GM19468 (cell line): ENCODE measurements around the gene RUNDC1.
"Not testable (repeated sequence)": the region's sequence is repeated elsewhere in the genome, so short reads cannot be mapped to it uniquely, and the experiment has no call there.

Experiments
- ATAC-seq: cut with Tn5 transposase; IDR thresholded peaks from one replicate; pipeline ENCODE4 v1.9.1; 2021; ENCODE audit warnings: mild to moderate bottlenecking, moderate library complexity, moderate number of reproducible peaks; ENCODE audit not compliant: unreplicated experiment; ENCODE audit errors: extremely low read depth

The RUNDC1 gene

DNA sequence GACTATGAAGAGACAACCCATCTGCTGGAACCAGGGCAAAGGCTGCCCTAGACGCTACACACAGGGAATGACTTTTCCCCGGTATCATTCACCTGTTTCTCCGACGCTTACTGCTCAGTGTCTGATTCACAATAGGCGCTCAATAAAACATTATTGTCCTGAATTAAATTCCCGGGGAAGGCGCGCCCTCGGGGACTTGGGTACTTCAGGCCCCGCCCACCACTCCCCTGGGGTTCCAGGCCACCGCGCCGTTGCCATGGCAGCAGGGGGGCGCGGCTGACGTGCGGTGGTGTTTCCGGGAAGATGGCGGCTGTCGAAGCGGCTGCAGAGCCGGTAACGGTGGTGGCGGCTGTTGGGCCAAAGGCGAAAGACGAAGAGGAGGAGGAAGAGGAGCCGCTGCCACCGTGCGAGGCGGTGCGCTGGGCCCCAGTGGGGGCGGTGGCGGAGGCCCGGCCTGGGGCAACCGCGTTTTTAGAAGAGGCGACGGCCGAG is at the start of gene RUNDC1:
RUNDC1 (plus strand) TSS at position 292 of the 492 bp plus-strand sequence; CDS start at position 304, 12 bp downstream.
- ATAC-seq, result peak; percentile 28

DNA sequence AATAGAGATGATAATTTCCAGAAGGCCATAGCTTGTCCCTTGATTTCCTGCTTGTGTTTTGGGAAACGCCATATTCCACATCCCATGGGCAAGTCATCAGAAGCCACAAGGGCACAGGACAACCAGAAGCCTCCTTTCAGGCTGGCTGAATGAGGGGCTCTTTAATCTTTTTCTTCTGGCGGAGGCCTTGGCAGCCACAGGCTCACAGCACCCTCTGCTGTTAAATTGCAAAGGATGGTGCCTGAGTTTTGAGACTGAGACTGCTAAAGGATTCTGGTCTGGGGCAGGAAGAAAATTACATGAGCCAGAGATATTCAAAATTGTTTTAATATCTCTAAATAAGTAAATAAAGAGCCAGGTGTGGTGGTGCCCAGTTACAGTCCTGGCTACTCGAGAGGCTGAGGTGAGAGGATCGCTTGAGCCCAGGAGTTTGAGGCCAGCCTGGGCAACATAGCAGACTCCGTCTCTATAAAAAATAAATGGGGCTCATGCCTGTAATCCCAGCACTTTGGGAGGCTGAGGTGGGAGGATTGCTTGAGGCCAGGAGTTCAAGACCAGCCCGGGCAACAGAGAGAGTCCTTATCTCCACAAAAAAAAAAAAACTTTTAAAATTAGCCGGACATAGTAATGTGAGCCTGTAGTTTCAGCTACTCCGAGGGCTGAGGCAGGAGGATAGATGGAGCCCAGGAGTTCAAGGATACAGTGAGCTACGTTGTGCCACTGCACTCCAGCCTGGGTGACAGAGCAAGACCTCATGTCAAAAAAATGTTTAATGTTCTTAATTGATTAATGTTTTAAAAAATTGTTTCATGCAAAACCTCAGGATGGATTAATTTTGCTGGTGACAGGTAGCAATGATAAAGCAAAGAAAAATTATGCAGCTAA is 42.4 kb upstream of the RUNDC1 start:
- ATAC-seq, result no peak

DNA sequence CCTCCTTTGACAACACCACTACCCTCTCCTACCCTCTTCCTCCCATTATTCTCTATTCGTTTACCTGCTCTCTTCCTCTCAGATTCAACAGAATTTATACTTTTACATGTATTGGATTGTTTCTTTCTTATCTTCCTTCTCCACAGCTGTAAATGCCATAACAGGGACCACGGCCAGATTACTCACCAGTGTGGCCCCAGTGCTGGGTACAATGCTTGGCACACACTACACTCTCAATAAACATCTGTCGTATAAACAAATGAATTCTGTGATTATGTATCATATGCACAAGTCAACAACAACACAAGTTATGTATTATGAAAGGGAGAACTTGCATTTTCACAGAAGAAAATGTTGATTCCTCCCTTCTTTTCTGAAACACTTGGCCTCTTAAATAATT is 36.2 kb upstream of the RUNDC1 start:
- no peak for ATAC-seq

DNA sequence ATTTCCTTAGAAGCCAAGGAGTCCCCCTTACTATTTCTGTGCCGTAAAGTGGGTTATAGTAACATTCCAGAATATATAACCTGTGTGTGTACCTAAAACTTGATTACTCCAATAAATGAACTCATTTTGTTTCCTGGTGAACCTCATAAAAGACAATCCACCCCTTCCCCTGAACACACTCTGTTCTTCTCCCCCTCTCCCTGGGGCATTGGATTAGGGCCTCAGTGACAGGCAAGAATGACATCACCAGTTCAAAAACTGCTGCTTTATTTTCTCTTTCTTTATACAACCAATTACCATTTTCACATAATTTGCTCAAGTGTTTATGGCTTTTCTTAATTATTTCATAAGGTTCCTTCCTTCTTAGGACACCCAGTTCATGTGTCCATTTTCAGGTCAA is 33.6 kb upstream of the RUNDC1 start:
- no peak for ATAC-seq

DNA sequence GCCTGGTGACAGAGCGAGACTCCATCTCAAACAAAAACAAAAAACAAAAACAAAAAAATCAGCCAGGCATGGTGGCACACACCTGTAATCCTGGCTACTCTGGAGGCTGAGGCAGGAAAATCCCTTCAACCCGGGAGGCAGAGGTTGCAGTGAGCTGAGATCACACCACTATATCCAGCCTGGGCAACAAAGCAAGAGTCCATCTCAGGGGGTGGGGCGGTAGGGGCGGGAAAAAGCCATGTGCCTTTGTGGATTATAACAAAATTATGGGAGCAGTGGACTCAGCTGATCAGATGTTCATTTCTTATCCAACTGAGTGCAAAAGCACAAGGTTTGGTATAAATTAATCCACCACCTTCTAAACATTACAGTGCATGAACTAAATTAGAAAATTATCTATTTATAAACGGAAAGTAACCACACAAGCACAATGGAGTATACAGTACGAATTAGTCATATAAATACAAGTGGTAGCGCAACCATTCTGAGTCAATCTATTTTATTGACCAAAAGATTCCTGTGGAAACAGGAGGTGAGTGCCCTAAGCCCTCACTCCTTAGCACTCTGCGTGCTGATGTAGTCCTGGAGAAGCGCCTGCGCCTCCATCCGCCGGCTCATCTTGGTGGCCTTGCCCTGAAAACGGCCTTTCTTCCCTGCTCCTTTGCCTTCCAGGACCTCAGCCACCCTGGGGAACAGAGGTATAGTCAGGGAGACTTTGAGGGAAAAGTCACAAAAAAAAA is 30.2 kb upstream of the RUNDC1 start:
- ATAC-seq, result no peak

DNA sequence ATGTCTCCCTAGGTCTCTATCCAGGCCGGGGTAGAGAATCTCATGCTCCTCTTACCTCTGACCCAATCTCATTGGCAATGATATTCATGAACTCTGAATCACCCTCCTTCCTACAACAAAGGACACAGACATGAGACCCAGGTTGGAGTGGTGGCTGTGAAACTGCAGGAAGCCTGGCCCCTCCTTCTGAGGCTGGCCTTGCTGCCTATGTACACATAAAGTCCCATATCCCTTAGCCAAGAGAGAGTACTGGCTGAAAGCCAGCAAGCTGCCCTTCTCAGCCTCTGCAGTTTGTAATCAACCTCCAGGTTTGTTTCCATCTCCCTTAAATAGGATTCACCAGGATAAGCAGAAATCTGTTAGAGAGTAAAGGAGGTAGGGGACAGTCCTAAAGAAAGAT is 26.7 kb upstream of the RUNDC1 start:
- no peak for ATAC-seq

DNA sequence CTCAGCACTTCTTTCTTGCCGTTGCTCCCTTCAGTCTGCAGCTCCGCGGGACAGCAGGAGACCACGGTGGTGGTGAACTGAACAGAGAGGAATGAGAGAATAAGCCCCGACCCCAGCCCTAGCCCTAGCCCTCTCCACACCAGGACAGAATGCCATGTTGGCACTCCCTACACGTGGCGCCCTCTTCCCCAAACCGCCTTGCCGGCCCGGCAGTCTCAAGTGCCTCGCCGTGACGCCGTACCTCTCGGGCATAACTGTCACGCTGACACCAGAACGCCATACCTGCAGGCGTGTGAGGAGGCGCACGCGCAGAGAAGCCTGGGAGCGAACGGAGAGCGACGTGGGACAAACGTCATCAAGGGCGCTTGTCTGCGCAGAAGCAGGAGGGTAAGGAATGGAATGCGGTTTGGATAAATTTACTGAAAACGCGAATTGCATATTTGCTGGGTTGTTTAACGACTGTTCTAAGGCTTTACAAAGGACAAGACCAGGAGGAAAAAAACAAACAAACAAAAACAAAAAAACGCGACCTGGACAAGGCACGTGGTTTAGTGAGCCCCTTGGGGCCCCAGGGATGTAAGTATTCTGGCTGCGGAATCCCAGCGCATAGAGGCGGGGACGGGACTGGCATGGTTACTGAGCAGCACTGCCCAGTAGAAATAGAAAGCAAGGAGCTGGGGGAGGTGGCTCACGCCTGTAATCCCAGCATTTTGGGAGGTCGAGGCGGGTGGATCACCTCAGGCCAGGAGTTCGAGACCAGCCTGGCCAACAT is 16.0 kb upstream of the RUNDC1 start, which contains the start of gene AARSD1:
AARSD1 (minus strand) TSS at position 294 of the 772 bp plus-strand sequence; CDS start at position 280, 14 bp downstream.
- no peak for ATAC-seq

DNA sequence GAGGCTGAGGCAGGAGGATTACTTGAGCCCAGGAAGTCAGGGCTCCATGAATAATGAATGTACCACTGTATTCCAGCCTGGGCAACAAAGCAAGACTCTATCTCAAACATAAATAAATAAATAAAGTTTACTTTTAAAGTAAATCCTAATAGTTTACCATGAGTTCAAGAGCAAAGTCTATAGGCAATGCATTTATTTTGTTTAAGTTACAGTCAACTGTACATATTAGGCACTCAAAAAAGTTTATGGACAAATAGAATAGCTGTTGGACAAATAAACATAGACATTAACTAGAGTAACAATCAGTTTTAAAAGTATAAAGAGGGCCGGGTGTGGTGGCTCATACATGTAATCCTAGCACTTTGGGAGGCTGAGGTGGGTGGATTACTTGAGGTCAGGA is 12.4 kb upstream of the RUNDC1 start:
- no peak for ATAC-seq

DNA sequence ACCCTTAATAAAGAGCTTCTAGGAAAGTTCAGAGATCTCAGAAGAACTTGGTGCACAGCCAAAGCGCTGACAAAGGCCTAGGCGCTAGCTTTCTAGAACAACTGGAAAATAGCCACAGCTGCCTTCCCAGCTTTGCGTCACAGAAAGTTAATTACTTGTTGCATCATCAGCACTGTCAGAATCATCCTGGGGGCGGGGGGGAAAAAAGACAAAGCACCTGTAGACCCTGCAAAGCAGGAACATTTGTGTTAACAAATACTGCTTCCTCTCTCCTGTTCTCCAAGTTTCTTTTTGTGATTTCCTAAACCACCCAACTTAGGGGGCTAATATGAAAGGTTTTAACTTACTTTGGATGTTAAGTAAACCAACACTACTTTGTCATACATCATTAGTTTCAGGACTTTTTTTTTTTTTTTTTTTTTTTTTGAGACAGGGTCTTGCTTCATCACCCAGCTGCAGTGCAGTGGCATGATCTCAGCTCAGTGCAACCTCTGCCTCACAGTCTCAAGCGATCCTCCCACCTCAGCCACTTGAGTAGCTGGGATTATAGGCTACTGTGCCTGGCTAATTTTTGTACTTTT is 11.3 kb upstream of the RUNDC1 start:
- ATAC-seq, result no peak

DNA sequence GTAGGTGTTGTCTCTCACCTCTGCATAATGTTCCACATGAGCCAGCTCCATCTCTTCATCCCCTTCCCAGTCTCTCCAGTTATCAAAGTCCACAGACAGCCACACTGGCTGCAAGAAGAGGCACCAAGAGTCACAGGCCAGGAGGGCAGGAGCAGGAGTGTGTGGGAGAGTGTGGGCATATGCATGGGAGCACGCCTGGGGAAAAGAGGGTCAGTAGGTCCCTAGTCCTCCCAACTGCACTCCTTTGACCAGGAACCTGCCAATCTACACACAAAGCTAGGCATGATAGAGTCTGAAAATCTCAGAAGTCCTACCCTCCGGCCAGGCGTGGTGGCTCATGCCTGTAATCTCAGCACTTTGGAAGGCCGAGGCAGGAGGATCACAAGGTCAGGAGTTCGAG is 8.8 kb upstream of the RUNDC1 start:
- no peak for ATAC-seq

DNA sequence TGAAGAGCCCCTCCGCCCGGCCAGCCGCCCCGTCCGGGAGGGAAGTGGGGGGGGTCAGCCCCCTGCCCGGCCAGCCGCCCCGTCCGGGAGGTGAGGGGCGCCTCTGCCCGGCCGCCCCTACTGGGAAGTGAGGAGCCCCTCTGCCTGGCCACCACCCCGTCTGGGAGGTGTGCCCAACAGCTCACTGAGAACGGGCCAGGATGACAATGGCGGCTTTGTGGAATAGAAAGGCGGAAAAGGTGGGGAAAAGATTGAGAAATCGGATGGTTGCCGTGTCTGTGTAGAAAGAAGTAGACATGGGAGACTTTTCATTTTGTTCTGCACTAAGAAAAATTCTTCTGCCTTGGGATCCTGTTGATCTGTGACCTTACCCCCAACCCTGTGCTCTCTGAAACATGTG is 7.0 kb upstream of the RUNDC1 start:
- ATAC-seq, result not testable (repeated sequence)

DNA sequence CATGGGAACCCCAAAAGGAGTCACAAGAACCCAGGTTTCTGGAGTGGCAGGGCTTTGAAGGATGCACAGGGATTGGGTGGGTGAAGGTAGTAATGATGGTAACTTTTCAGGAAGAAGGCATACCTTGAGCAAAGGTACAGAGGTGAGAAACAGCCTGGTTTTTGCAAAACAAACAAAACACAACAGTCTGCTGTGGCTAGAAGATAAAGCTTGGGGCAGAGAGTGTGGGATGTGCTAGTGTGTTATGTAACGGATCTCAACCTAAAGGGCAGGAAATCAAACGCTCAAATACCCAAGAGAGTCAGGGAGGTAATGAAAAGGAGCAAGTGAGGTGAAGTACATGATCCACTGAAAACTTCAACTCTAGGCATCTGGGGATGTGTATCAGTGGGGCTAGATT is 5.1 kb upstream of the RUNDC1 start:
- ATAC-seq, result no peak

DNA sequence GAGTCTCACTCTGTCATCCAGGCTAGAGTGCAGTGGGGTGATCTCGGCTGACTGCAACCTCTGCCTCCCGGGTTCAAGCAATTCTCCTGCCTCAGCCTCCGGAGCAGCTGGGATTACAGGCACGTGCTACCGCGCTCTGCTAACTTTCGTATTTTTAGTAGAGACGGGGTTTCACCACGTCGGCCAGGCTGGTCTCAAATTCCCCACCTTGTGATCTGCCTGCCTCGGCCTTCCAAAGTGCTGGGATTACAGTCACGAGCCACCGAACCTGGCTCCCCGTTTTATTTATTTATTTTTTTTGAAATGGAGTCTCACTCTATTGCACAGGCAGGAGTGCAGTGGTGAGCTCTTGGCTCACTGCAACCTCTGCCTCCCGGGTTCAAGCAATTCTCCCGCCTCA is 4.7 kb upstream of the RUNDC1 start:
- ATAC-seq, result not testable (repeated sequence)

DNA sequence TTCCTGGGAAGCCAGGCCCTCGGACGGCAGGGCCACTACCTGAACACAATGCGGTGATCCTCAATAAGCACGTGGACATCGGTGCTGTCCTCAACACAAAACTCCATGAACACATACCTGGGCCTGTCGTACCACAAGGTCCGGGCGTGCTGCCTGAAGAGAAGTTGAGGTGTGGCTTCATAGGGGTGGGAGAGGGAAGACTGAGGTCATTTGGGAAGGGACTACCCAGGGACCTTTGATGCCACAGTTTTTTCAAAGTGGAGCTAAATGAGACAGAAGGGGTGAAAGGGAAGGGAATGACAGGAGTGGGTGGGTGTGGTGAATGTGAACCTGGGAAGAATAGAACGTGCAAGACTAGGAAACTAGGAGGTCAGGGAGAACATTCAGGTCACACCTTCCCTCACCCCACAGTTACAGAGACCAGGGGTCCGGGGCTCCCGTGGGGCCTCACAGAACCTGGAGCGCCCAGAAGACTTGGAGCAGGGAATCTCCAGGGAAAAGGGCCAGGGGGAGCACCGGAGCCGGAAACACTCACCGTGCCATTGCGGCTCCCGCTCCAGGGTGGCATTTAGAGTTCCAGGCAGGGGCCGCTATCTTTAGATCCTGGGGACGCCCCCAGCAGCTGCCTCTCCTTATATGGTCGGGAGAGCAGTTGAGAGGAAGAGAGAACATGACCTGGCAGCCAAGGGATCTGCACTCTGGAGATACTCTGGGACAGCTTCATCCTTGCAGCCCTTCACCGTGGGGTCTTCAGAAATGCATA is 673 bp upstream of the RUNDC1 start, which contains the start of gene PTGES3L:
PTGES3L (minus strand) TSS at position 570 of the 763 bp plus-strand sequence; CDS start at position 543, 27 bp downstream.
- no peak for ATAC-seq

DNA sequence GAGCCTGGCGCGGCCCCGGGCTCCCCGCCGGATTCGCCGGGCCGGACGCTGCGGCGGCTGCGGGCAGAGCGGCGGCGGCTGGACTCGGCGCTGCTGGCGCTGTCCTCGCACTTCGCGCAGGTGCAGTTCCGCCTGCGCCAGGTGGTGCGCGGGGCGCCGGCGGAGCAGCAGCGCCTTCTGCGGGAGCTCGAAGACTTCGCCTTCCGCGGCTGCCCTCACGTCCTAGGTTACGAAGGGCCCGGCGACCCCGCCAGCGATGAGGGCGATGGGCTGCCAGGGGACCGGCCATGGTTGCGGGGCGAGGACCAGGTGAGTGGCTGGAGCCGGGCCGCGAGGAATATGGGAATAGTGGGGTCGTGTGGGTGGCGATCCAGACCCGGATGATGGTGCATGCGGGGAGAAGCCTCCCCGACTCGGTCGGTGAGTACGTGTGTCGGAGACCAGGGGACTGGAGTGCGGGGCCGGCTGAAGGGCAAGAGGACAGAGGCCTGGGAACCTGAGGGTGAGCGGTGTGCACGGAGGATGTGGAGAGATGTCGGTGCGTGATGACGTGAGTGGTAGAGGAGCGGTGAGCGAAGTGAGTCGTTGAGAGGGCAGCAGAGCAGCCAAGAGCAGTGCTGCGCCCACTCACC is 517 bp downstream of the RUNDC1 start:
- ATAC-seq, result no peak

DNA sequence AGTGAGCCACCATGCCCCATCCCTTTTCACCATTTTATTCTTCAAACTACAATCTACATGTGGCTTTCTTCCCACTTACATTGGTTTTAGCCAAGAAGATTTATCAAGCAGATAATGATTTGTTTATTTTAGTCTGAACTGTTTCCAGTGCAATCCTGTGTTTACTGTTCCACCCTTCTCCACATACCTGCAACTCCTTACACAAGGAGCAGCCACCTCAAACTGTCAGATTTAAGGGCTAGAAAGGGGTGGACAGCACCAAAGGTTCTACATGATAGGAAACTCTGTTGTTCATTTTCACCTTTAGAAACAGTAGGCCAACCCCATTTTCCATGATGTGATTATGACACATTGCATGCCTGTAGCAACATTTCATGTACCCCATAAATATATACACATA is 1.9 kb downstream of the RUNDC1 start:
- ATAC-seq, result no peak

DNA sequence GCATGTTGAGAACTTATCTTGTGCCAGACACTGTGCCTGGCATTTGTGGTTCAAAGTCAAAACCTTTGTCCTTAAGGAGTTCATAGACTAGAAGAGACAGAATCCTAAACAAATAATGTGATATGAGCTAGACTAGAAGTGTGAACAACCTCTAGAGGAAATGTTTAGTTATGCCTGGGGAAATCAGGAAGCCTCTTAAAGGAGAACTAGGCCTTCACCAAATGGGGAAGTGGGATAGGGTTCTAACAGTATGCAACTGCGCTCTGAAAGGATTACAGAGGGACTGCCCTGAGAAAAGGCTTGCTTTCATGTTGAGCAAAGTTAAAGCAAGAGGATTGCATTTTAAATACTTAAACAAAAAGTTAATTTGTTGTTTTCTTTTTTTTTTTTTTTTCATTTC is 4.9 kb downstream of the RUNDC1 start:
- ATAC-seq, result no peak

DNA sequence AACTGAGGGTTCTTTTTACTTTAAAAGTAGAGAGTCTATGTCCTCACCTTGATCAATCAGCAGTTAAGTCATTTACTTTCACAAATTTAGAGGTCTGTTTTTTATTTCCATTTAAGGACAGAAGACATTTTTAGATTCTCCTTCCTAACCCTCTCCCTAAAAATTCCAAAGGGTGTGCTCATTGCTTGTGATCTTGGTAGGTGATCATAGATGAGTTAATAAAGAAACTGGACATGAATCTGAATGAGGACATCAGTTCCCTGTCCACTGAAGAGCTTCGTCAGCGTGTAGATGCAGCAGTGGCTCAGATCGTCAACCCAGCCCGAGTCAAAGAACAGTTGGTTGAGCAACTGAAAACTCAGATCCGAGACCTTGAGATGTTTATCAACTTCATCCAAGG is 8.8 kb downstream of the RUNDC1 start:
- ATAC-seq, result no peak
